ENCODE results near the gene TECTA. TPM values are rescaled to one million over a fixed set of nuclear protein-coding genes. Genes with fewer than 3 reads are reported as not detected.

Gene TECTA
- total RNA-seq, 1 donor from 2014 or later = 0.91 TPM

- Mint-ChIP-seq H3K36me3 (ENCODE audit: low read depth, unreplicated experiment) (no peaks in the 10 kb centered on the region), H3K4me1 (ENCODE audit: low read depth, unreplicated experiment) (peaks cover 4% of the 10 kb centered on the region), H3K9me3 (ENCODE audit: unreplicated experiment) (no peaks in the 10 kb centered on the region), H3K27me3 (ENCODE audit: low read depth, unreplicated experiment) (no peaks in the 10 kb centered on the region), H3K4me3 (ENCODE audit: unreplicated experiment) (no peak overlapping the region), H3K27ac (ENCODE audit: unreplicated experiment) (no peak overlapping the region)
- no peaks in the 10 kb centered on the region for H3K4me1 ChIP-seq (ENCODE audit: insufficient read depth, low read length)
- DNase-seq (ENCODE audit: low read depth) (no peak), FAIRE-seq (no peak)
- no peaks in the 10 kb centered on the region for H4K20me1 ChIP-seq (ENCODE audit: insufficient read depth, low read length)
- no peak overlapping the region for H3K9ac ChIP-seq (ENCODE audit: low read length)
- no peak overlapping the region for H3K4me2 ChIP-seq (ENCODE audit: low read length)
- H3K27ac ChIP-seq (ENCODE audit: low read depth, low read length) = no peak overlapping the region
- H3K27me3 ChIP-seq (ENCODE audit: insufficient read depth, low read length) = peaks cover 4% of the 10 kb centered on the region
- H3K36me3 ChIP-seq (ENCODE audit: insufficient read depth, low read length) = no peaks in the 10 kb centered on the region
- TF ChIP-seq CTCF (IDR thresholded peaks at IDR 0.05; ENCODE audit: insufficient read depth, low read depth, low read length) = no peak
- TF ChIP-seq EZH2 (IDR thresholded peaks at IDR 0.05; ENCODE audit: insufficient read depth, low read length) = no peak
- no peak overlapping the region for H2AFZ ChIP-seq (ENCODE audit: low read depth, low read length)
- H3K9me3 ChIP-seq (ENCODE audit: insufficient read depth, low read depth, low read length) = no peaks in the 10 kb centered on the region
- no peak overlapping the region for H3K4me3 ChIP-seq (ENCODE audit: insufficient read depth, low read depth, low read length)
- no peaks in the 10 kb centered on the region for H3K79me2 ChIP-seq (ENCODE audit: insufficient read depth, low read length)
These were observed 98.5 kb downstream of the TECTA start for GRCh38 chr11:121199516-121199915.

GRCh38 chr11:121206810-121207209 lies 105.8 kb downstream of the TECTA start:
- FAIRE-seq = no peak
- Histone ChIP-seq H3K9ac (ENCODE audit: low read length) (no peak overlapping the region), H3K9me3 (ENCODE audit: insufficient read depth, low read depth, low read length) (no peaks in the 10 kb centered on the region), H3K27ac (ENCODE audit: low read depth, low read length) (no peak overlapping the region), H4K20me1 (ENCODE audit: insufficient read depth, low read length) (no peaks in the 10 kb centered on the region), H3K4me2 (ENCODE audit: low read length) (no peak overlapping the region), H3K27me3 (ENCODE audit: insufficient read depth, low read length) (peaks cover 2% of the 10 kb centered on the region), H3K79me2 (ENCODE audit: insufficient read depth, low read length) (no peaks in the 10 kb centered on the region), H3K36me3 (ENCODE audit: insufficient read depth, low read length) (no peaks in the 10 kb centered on the region), H3K4me3 (ENCODE audit: insufficient read depth, low read depth, low read length) (no peak overlapping the region), H3K4me1 (ENCODE audit: insufficient read depth, low read length) (no peaks in the 10 kb centered on the region), H2AFZ (ENCODE audit: low read depth, low read length) (no peak overlapping the region)
- H3K27me3 Mint-ChIP-seq (ENCODE audit: low read depth, unreplicated experiment) = no peaks in the 10 kb centered on the region
- no peak for DNase-seq (ENCODE audit: low read depth)
- H3K27ac Mint-ChIP-seq (ENCODE audit: unreplicated experiment) = no peak overlapping the region
- no peaks in the 10 kb centered on the region for H3K4me1 Mint-ChIP-seq (ENCODE audit: low read depth, unreplicated experiment)
- H3K4me3 Mint-ChIP-seq (ENCODE audit: unreplicated experiment) = no peak overlapping the region
- no peaks in the 10 kb centered on the region for H3K36me3 Mint-ChIP-seq (ENCODE audit: low read depth, unreplicated experiment)
- no peak for TF ChIP-seq EZH2 (IDR thresholded peaks at IDR 0.05; ENCODE audit: insufficient read depth, low read length)
- no peaks in the 10 kb centered on the region for H3K9me3 Mint-ChIP-seq (ENCODE audit: unreplicated experiment)

- Histone ChIP-seq H3K27me3 (ENCODE audit: insufficient read depth, low read length) (peaks cover 2% of the 10 kb centered on the region), H3K4me1 (ENCODE audit: insufficient read depth, low read length) (no peaks in the 10 kb centered on the region), H4K20me1 (ENCODE audit: insufficient read depth, low read length) (no peaks in the 10 kb centered on the region), H3K27ac (ENCODE audit: low read depth, low read length) (no peak overlapping the region), H3K9ac (ENCODE audit: low read length) (no peak overlapping the region), H3K4me3 (ENCODE audit: insufficient read depth, low read depth, low read length) (no peak overlapping the region), H3K36me3 (ENCODE audit: insufficient read depth, low read length) (no peaks in the 10 kb centered on the region), H3K79me2 (ENCODE audit: insufficient read depth, low read length) (no peaks in the 10 kb centered on the region), H3K9me3 (ENCODE audit: insufficient read depth, low read depth, low read length) (no peaks in the 10 kb centered on the region), H2AFZ (ENCODE audit: low read depth, low read length) (no peak overlapping the region), H3K4me2 (ENCODE audit: low read length) (no peak overlapping the region)
- no peak overlapping the region for H3K4me3 Mint-ChIP-seq (ENCODE audit: unreplicated experiment)
- no peaks in the 10 kb centered on the region for H3K4me1 Mint-ChIP-seq (ENCODE audit: low read depth, unreplicated experiment)
- no peak overlapping the region for H3K27ac Mint-ChIP-seq (ENCODE audit: unreplicated experiment)
- TF ChIP-seq EZH2 (IDR thresholded peaks at IDR 0.05; ENCODE audit: insufficient read depth, low read length) (no peak), CTCF (IDR thresholded peaks at IDR 0.05; ENCODE audit: insufficient read depth, low read depth, low read length) (no peak)
- no peaks in the 10 kb centered on the region for H3K36me3 Mint-ChIP-seq (ENCODE audit: low read depth, unreplicated experiment)
- H3K27me3 Mint-ChIP-seq (ENCODE audit: low read depth, unreplicated experiment) = peaks cover 2% of the 10 kb centered on the region
- no peak for DNase-seq (ENCODE audit: low read depth)
- no peak for FAIRE-seq
- no peaks in the 10 kb centered on the region for H3K9me3 Mint-ChIP-seq (ENCODE audit: unreplicated experiment)
These were observed 106.6 kb downstream of the TECTA start for GRCh38 chr11:121207485-121208115.

Measured in astrocyte (in vitro differentiated cells and primary cell).